Breast epithelium (tissue), 3 donors: ENCODE data around the gene HEPACAM.

Source experiments
- POLR2A ChIP-seq: fragments of 450-650 bp; IDR thresholded peaks from one replicate; pipeline ENCODE4 v1.6.1; 2016; ENCODE audit warnings: antibody characterized with exemption, mild to moderate bottlenecking, moderate library complexity
- POLR2AphosphoS5 ChIP-seq, 3 donors: sonication (generic); formaldehyde crosslinking; IDR thresholded peaks; one replicate each; pipeline ENCODE4 v1.6.1; 2017; ENCODE audit warnings: antibody characterized with exemption in 3 of 3
- TF ChIP-seq, protein P1 (sequence below), 3 donors: fragments of 450-650 bp; IDR thresholded peaks; one replicate each; pipeline ENCODE4 v1.5.1; 2016 to 2017; ENCODE audit warnings: antibody characterized with exemption in 3 of 3, mild to moderate bottlenecking in 3 of 3, moderate library complexity in 3 of 3

DNA sequence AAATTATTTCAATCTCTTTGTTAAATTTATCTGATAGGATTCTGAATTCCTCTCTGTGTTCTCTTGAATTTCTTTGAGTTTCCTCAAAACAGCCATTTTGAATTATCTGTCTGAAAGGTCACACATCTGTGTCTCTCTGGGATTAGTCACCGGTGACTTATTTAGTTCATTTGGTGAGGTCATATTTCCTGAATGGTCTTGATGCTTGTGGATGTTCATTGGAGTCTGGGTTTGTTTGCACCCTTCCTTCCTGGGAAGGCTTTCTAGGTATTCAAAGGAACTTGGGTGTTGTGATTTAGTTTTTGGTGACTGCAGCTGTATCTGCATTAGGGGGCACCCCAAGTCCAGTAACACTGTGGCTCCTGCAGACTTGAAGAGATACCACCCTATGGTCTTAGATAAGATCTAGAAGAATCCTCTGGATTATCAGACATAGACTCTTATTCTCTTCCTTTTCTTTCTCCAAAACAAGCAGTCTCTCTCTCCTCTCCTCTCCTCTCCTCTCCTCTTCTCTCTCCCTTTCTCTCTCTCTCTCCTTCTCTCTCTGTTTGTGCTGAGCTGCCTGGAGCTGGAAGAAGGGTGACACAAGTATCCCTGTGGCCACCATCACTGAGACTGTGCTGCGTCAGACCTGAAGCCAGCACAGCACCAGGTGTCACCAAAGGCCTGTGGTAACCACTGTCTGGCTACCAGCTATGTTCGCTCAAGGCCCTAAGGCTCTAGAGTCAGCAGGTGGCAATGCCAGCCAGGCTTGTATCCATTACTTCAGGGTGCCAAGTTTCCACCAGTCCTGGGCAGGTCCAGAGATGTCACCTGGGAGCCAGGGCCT, 20.1 kb downstream of the HEPACAM start:
- TF ChIP-seq, protein P1, sequence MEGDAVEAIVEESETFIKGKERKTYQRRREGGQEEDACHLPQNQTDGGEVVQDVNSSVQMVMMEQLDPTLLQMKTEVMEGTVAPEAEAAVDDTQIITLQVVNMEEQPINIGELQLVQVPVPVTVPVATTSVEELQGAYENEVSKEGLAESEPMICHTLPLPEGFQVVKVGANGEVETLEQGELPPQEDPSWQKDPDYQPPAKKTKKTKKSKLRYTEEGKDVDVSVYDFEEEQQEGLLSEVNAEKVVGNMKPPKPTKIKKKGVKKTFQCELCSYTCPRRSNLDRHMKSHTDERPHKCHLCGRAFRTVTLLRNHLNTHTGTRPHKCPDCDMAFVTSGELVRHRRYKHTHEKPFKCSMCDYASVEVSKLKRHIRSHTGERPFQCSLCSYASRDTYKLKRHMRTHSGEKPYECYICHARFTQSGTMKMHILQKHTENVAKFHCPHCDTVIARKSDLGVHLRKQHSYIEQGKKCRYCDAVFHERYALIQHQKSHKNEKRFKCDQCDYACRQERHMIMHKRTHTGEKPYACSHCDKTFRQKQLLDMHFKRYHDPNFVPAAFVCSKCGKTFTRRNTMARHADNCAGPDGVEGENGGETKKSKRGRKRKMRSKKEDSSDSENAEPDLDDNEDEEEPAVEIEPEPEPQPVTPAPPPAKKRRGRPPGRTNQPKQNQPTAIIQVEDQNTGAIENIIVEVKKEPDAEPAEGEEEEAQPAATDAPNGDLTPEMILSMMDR (IDR thresholded peaks at IDR 0.05) = no peak
- TF ChIP-seq POLR2A (no peak), POLR2AphosphoS5 (IDR thresholded peaks at IDR 0.05) (no peak)
